ENCODE data around the gene DYRK1A.

DYRK1A gene

GRCh38 chr21:37447288-37447936, 80.8 kb downstream of the DYRK1A start:
- no peak for DNase-seq (ENCODE audit: low read depth in 2 of 2, low spot score in 1 of 2)

- no peak for DNase-seq (ENCODE audit: low read depth in 2 of 2, low spot score in 1 of 2)
Observed at GRCh38 chr21:37449302-37449937, 82.8 kb downstream of the DYRK1A start.

GRCh38 chr21:37450445-37450941, 83.9 kb downstream of the DYRK1A start:
- DNase-seq (ENCODE audit: low read depth in 2 of 2, low spot score in 1 of 2), result no peak

- no peak for DNase-seq (ENCODE audit: low read depth in 2 of 2, low spot score in 1 of 2)
Observed at GRCh38 chr21:37451446-37451845, 84.9 kb downstream of the DYRK1A start.

GRCh38 chr21:37452227-37452626, 85.7 kb downstream of the DYRK1A start:
- no peak for DNase-seq (ENCODE audit: low read depth in 2 of 2, low spot score in 1 of 2)

- no peak for DNase-seq (ENCODE audit: low read depth in 2 of 2, low spot score in 1 of 2)
Observed at GRCh38 chr21:37453350-37453749, 86.8 kb downstream of the DYRK1A start.

- no peak for DNase-seq (ENCODE audit: low read depth in 2 of 2, low spot score in 1 of 2)
Observed at GRCh38 chr21:37454869-37455503, 88.4 kb downstream of the DYRK1A start.

GRCh38 chr21:37455504-37455911, 88.9 kb downstream of the DYRK1A start:
- no peak for DNase-seq (ENCODE audit: low read depth in 2 of 2, low spot score in 1 of 2)

- no peak for DNase-seq (ENCODE audit: low read depth in 2 of 2, low spot score in 1 of 2)
Observed at GRCh38 chr21:37458669-37459276, 92.2 kb downstream of the DYRK1A start.

GRCh38 chr21:37459575-37459974, 93.0 kb downstream of the DYRK1A start:
- no peak for DNase-seq (ENCODE audit: low read depth in 2 of 2, low spot score in 1 of 2)

- no peak for DNase-seq (ENCODE audit: low read depth in 2 of 2, low spot score in 1 of 2)
Observed at GRCh38 chr21:37460196-37460595, 93.6 kb downstream of the DYRK1A start.

GRCh38 chr21:37461479-37461878, 94.9 kb downstream of the DYRK1A start:
- DNase-seq (ENCODE audit: low read depth in 2 of 2, low spot score in 1 of 2), result no peak

GRCh38 chr21:37462087-37462861, 95.7 kb downstream of the DYRK1A start:
- no peak for DNase-seq (ENCODE audit: low read depth in 2 of 2, low spot score in 1 of 2)

- DNase-seq (ENCODE audit: low read depth in 2 of 2, low spot score in 1 of 2), result no peak
Observed at GRCh38 chr21:37463083-37463801, 96.7 kb downstream of the DYRK1A start.

- DNase-seq (ENCODE audit: low read depth in 2 of 2, low spot score in 1 of 2), result no peak
Observed at GRCh38 chr21:37467082-37467481, 100.5 kb downstream of the DYRK1A start.

GRCh38 chr21:37468909-37469308, 102.3 kb downstream of the DYRK1A start:
- no peak for DNase-seq (ENCODE audit: low read depth in 2 of 2, low spot score in 1 of 2)

- DNase-seq (ENCODE audit: low read depth in 2 of 2, low spot score in 1 of 2), result no peak
Observed at GRCh38 chr21:37469441-37469840, 102.9 kb downstream of the DYRK1A start.

GRCh38 chr21:37472581-37472980, 106.0 kb downstream of the DYRK1A start:
- DNase-seq (ENCODE audit: low read depth in 2 of 2, low spot score in 1 of 2), result no peak

GRCh38 chr21:37473491-37473890, 106.9 kb downstream of the DYRK1A start:
- no peak for DNase-seq (ENCODE audit: low read depth in 2 of 2, low spot score in 1 of 2)

- no peak for DNase-seq (ENCODE audit: low read depth in 2 of 2, low spot score in 1 of 2)
Observed at GRCh38 chr21:37474342-37474741, 107.8 kb downstream of the DYRK1A start.
